K562 (cell line): Measurements from ENCODE around the gene COMMD4. TPM values are rescaled to one million over a fixed set of nuclear protein-coding genes. Genes with fewer than 3 reads are reported as not detected.

ENCODE experiments used
- BACH1 ChIP-seq: fragments of 200-800 bp; sonication (Bioruptor generic); IDR thresholded peaks from 2 replicates; pipeline ENCODE4 v1.6.1; 2016; ENCODE audit warnings: missing genetic modification characterization, missing compliant biosample characterization
- CGGBP1 ChIP-seq: fragments of 250-450 bp; sonication (Bioruptor Pico); IDR thresholded peaks from 2 replicates; pipeline ENCODE4 v1.9.0; 2021; ENCODE audit warnings: mild to moderate bottlenecking
- ETV6 ChIP-seq, 3 experiments: fragments of 150-350 bp in 1 of 3; sonication (generic) in 1 of 3; formaldehyde crosslinking in 1 of 3; IDR thresholded peaks; 2 replicates each; pipeline versions ENCODE4 v1.6.1 to v1.8.0; 2014 to 2022; ENCODE audit warnings: borderline replicate concordance in 2 of 3, low read depth in 2 of 3, antibody characterized with exemption in 1 of 3, low read length in 1 of 3, mild to moderate bottlenecking in 1 of 3, missing genetic modification reagents in 1 of 3
- FOSL1 ChIP-seq: fragments of 200-800 bp; sonication (Bioruptor generic); conservative IDR thresholded peaks from 2 replicates; pipeline ENCODE4 v1.6.1; 2016; ENCODE audit warnings: missing genetic modification characterization, missing compliant biosample characterization
- FOXO4 ChIP-seq: fragments of 450-650 bp; formaldehyde crosslinking; IDR thresholded peaks from 2 replicates; pipeline ENCODE4 v1.4.0; 2020; ENCODE audit warnings: mild to moderate bottlenecking, moderate library complexity
- GTF2A2 ChIP-seq: IDR thresholded peaks from 2 replicates; pipeline ENCODE4 v1.6.1; 2016; ENCODE audit warnings: mild to moderate bottlenecking, missing genetic modification characterization, missing compliant biosample characterization
- KAT8 ChIP-seq: fragments of 450-650 bp; IDR thresholded peaks from 2 replicates; pipeline ENCODE4 v1.6.1; 2016; ENCODE audit warnings: low read depth, mild to moderate bottlenecking
- MBD1 ChIP-seq: fragments of 250-450 bp; sonication (Bioruptor Pico); IDR thresholded peaks from 2 replicates; pipeline ENCODE4 v1.8.0; 2022; ENCODE audit warnings: inconsistent platforms
- MLX ChIP-seq, 2 experiments: fragments of 450-650 bp in 1 of 2; sonication (generic) in 1 of 2; formaldehyde crosslinking; conservative IDR thresholded peaks; 2 replicates each; pipeline versions ENCODE4 v1.4.0 to v1.8.1; 2020 to 2022; ENCODE audit warnings: mild to moderate bottlenecking in 1 of 2, missing genetic modification reagents in 1 of 2
- NELFE ChIP-seq: IDR thresholded peaks from 2 replicates; pipeline ENCODE4 v1.6.1; 2011; ENCODE audit warnings: mild to moderate bottlenecking; ENCODE audit not compliant: insufficient read depth, insufficient read length
- SRSF9 ChIP-seq: fragments of 200-400 bp; formaldehyde crosslinking; IDR thresholded peaks from 2 replicates; pipeline ENCODE4 v1.6.1; 2017; ENCODE audit warnings: low read depth, low read length, borderline replicate concordance
- STAT6 ChIP-seq: sonication (generic); formaldehyde crosslinking; IDR thresholded peaks from 2 replicates; pipeline ENCODE4 v1.8.1; 2023; ENCODE audit warnings: mild to moderate bottlenecking, missing genetic modification reagents
- TFAM ChIP-seq: fragments of 250-450 bp; sonication (Bioruptor Pico); conservative IDR thresholded peaks from 2 replicates; pipeline ENCODE4 v1.5.0; 2021; ENCODE audit warnings: mild to moderate bottlenecking, moderate library complexity
- TGIF2 ChIP-seq: sonication (generic); formaldehyde crosslinking; IDR thresholded peaks from 2 replicates; pipeline ENCODE4 v1.8.1; 2022; ENCODE audit warnings: mild to moderate bottlenecking, missing genetic modification reagents, moderate library complexity
- THAP12 ChIP-seq: fragments of 250-450 bp; sonication (Bioruptor Pico); IDR thresholded peaks from 2 replicates; pipeline ENCODE4 v1.9.0; 2021; ENCODE audit warnings: mild to moderate bottlenecking, inconsistent platforms
- TRIM24 ChIP-seq, 2 experiments: fragments of 450-650 bp; IDR thresholded peaks; 2 replicates each; pipeline ENCODE4 v1.6.1; 2016
- ZNF311 ChIP-seq: fragments of 250-450 bp; sonication (Bioruptor Pico); IDR thresholded peaks from 2 replicates; pipeline ENCODE4 v1.4.0; 2020; ENCODE audit warnings: mild to moderate bottlenecking, moderate library complexity
- polyA plus RNA-seq, 8 experiments: library from polyadenylated mRNA; depleted of rRNA in 4 of 8; stranded (reverse) in 5 of 8; unstranded in 3 of 8; fragments of >200 nt; fragmentation: Nextera tagmentation in 2 of 8; fragmentation: Illumina TruSeq in 1 of 8; extraction: Ambion mirVana in 2 of 8; extraction: Trizol in 1 of 8; gene quantifications; 2 replicates each; pipeline versions ENCODE4 v1.2.1 to v1.2.3, GENCODE V29; 2011 to 2014; ENCODE audit warnings: inconsistent platforms in 1 of 8, missing spikeins in 1 of 8
- total RNA-seq, 7 experiments: library from RNA; depleted of rRNA in 6 of 7; stranded (reverse); fragments of >200 nt in 6 of 7; fragmentation: Illumina TruSeq in 2 of 7; extraction: Trizol in 2 of 7; gene quantifications; 2 replicates each; pipeline versions ENCODE4 v1.2.1 to v1.2.3, GENCODE V29; 2011 to 2021; ENCODE audit warnings: low replicate concordance in 1 of 7

The COMMD4 gene
- total and polyA plus RNA-seq, 9 of the 15 experiments (the other 6 are each of a cell fraction or from before 2014, with no cell fraction given): 20.4 to 140 (median 63.9) TPM

GRCh38 chr15:75367913-75368688, 32.2 kb downstream of the COMMD4 start, which contains the start of gene MAN2C1 (continued):
- TF ChIP-seq SRSF9 (no peak), TGIF2 (CRISPR knock-in tag) (peak; percentile 95), NELFE (no peak), MLX (CRISPR knock-in tag; conservative IDR thresholded peaks at IDR 0.05) (no peak), FOSL1 (tag) (peak; percentile 68), FOXO4 (CRISPR knock-in tag) (no peak), BACH1 (tag) (no peak), ETV6 (IDR thresholded peaks at IDR 0.05; ENCODE audit: borderline replicate concordance in 1 of 2, low read depth in 2 of 2, low read length in 1 of 2) (no peak; a peak in 1 of 4 replicates), ETV6 (CRISPR knock-in tag; IDR thresholded peaks at IDR 0.05; ENCODE audit: borderline replicate concordance) (no peak), THAP12 (peak; percentile 67; the same call in 1 of the 2 replicates), STAT6 (CRISPR knock-in tag) (no peak; the same call in 1 of the 2 replicates), CGGBP1 (no peak), KAT8 (no peak), MBD1 (CRISPR knock-in tag) (no peak), TRIM24 (IDR thresholded peaks at IDR 0.05) (peak in 1 of 2 experiments; percentile 99; a peak in 2 of 4 replicates), GTF2A2 (tag) (peak; percentile 80), ZNF311 (CRISPR knock-in tag) (no peak), TFAM (CRISPR knock-in tag) (no peak)
